NCI-H187 treated with DMSO at 0.1 percent for 48 hours (cell line): ENCODE data around the gene FOXD4L3.
"Not testable (repeated sequence)": the region's sequence is repeated elsewhere in the genome, so short reads cannot be mapped to it uniquely, and the experiment has no call there.

Source experiments
- DNase-seq: peaks from one replicate; lab custom pipeline; 2025; lab: John Stamatoyannopoulos, UW

Gene FOXD4L3

GRCh38 chr9:68351689-68352088 lies 49.0 kb downstream of the FOXD4L3 start:
- DNase-seq = not testable (repeated sequence)
